SU-DHL-6 (cell line): ENCODE results near the gene HOXC5.

ENCODE experiments used
- CTCF ChIP-seq: fragments of 200-600 bp; sonication (generic); IDR thresholded peaks from one replicate; pipeline ENCODE4 v1.5.1; 2017; ENCODE audit warnings: antibody characterized with exemption, mild to moderate bottlenecking, low read length, moderate library complexity; ENCODE audit not compliant: insufficient read depth, poor library complexity, severe bottlenecking
- EZH2phosphoT487 ChIP-seq: fragments of 200-600 bp; sonication (generic), shearing (Covaris generic); conservative IDR thresholded peaks from 2 replicates; pipeline ENCODE4 v1.6.1; 2018; ENCODE audit warnings: mild to moderate bottlenecking, antibody characterized with exemption, low read length, moderate library complexity, mixed read lengths

- no peak for TF ChIP-seq CTCF
- no peak for TF ChIP-seq EZH2phosphoT487
Observed at GRCh38 chr12:54025499-54026405, 7.1 kb upstream of the HOXC5 start.
